GM18507 (cell line): ENCODE data around the gene HK2.
"Not testable (repeated sequence)": the region's sequence is repeated elsewhere in the genome, so short reads cannot be mapped to it uniquely, and the experiment has no call there.

Experiments
- DNase-seq: peaks from one replicate; pipeline ENCODE4 v3.0.0; 2011; ENCODE audit warnings: low read depth; ENCODE audit not compliant: insufficient read length; ENCODE audit errors: extremely low spot score
- FAIRE-seq: peaks from 2 replicates; lab custom pipeline; 2011; peaks lifted over from hg19 to GRCh38; lab: Jason Lieb, UNC

The HK2 gene

DNA sequence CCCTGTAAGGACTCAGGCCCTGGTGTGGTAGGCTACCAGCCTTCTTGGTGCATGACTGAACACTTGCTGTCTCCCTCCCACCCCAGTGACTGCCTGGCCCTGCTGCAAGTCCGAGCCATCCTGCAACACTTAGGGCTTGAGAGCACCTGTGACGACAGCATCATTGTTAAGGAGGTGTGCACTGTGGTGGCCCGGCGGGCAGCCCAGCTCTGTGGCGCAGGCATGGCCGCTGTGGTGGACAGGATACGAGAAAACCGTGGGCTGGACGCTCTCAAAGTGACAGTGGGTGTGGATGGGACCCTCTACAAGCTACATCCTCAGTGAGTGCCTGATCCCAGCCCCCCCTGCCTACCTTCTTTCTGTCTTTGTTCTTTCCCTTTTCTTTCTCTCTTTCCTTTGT, 55.2 kb downstream of the HK2 start:
- DNase-seq (no peak), FAIRE-seq (no peak)

DNA sequence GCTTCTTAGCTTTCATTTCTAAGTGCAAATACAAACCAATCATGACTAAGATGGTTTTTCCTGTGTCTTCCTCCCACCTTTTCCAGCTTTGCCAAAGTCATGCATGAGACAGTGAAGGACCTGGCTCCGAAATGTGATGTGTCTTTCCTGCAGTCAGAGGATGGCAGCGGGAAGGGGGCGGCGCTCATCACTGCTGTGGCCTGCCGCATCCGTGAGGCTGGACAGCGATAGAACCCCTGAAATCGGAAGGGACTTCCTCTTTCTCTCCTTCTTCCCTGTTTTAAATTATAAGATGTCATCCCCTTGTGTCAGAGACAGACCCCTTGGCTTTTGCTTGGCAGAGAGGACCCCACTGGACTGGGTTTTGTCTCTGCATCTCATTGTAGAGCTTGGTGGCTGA, 56.8 kb downstream of the HK2 start:
- FAIRE-seq = no peak
- no peak for DNase-seq

DNA sequence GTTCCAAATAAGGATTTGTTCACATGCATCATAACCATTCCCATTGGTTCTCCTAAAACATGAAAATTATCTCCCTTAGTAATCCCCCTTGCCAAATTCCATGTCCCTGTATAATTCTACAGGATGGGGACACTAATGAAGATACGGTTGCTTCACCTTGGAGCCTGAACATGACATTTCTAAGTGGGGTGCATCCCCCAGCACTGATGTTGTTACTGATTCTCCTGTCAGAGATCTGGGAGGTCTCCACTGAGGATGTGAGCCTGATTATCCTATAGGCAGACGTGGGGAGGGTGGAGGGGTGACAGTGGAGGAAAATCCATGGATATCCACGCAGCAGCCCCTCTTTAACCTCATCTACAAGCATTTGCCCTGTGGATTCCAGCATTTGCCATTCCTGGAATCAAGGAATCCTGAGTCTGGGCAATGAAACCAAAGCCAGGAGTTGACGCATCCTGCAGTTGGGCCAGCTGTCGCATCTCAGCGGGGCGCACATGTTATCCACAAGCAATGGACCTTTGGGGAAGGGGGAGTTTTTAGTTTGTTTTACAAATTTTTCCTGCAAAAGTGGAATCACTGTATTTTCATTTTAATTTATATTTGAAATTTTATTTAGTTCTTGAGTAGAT, 57.3 kb downstream of the HK2 start:
- FAIRE-seq (no peak), DNase-seq (no peak)

DNA sequence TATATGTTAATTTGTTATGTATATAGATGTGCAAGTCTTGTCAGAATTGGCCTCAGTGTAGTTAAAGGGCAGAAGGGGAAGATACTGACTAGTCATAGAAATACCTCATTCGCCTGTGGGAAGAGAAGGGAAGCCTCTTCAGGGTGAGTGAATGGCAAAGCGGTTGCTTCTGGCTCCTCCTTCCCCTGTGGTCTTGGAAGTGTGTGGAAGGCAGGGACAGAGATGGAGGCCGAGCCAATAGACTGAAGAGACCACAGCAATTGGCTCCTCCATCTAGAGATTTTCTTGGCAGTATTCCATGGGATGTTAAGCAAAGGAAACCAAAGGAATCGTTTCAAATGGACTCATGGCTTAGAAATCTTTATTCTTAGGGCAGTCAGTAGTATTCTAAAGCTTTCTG, 57.9 kb downstream of the HK2 start:
- not testable (repeated sequence) for FAIRE-seq, DNase-seq

DNA sequence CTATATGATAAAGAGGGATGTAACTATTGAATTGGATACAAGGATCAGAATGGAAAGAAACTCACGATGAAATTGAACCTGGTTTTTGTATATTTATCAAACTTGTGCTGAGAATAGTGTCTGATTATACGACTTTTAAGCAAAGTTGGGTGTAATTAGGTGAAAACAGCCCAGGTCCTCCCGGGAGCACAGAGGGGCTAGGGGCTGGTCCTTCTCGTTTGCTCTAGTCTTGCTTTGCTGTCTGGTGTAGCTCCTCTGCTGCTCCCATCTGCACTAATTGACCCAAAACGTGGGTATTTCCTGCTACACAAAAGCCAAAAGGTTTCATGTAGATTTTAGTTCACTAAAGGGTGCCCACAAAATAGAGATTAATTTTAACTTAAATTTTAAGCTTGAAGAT, 58.7 kb downstream of the HK2 start:
- DNase-seq = no peak
- no peak for FAIRE-seq

DNA sequence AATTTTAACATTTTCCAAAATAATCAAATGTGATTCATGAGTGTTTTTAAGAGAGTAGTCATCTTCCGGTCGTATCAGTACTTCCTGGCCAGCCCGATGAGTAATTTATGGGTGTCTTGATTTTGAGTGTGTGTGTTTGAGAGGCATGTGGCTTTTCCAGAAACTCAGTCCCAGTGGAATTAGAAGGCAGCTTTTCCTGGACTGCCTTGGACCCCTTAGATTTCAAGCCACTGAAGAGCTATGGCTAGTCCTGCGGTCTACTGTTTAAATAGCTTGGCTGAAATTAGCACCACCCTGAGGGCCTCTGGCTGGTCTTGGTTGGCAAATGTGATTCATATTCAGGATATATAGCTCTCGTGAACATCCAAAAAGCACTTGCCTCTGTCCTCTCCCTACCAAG, 59.4 kb downstream of the HK2 start:
- DNase-seq (no peak), FAIRE-seq (no peak)

DNA sequence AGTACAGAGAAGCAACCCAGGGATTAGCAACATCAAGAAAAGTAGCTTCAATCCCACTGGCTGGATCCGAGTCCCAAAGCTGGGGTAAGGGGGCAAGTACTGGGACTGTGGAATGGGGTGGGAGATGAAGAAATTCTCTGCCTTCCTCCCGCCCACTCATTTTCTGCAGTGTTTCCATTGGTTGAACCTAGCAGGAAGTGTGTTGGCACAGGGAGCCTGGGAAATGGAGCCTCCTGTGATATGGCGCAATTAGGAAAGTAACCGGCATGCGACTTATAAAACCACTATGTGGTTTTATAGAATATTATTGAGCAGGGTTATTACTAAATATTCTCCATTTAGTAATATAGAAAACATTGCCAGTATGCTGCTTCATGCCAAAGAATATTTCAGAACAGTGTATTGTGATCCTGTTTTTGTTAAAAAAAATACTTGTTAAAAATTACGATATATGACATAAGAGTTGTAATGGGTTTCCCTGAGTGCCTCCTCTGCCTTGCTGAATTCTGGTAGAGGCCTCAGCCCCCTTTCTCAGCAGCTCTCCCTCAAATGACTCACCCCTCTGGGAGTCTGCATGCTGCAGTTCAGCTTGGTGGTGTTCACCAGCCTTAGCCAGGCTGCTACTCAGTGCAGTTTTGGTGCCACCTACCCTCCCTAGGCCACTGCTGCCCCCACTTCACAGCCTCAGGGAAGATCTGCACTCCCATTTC, 60.5 kb downstream of the HK2 start:
- no peak for DNase-seq
- no peak for FAIRE-seq

DNA sequence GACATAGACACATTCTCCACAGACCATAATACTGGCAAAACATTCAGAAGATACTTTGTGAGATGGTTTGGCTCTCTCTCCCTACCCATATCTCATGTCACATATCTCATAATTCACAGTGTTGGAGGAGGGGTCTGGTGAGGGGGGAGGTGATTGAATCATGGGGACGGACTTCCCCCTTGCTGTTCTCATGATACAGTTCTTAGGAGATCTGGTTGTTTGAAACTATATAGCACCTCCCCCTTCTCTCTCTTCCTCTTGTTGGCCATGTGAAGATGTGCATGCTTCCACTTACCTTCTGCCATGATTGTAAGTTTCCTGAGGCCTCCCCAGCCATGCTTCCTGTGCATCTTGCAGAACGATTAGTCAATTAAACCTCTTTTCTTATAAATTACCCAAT, 61.1 kb downstream of the HK2 start:
- FAIRE-seq (no peak), DNase-seq (no peak)

DNA sequence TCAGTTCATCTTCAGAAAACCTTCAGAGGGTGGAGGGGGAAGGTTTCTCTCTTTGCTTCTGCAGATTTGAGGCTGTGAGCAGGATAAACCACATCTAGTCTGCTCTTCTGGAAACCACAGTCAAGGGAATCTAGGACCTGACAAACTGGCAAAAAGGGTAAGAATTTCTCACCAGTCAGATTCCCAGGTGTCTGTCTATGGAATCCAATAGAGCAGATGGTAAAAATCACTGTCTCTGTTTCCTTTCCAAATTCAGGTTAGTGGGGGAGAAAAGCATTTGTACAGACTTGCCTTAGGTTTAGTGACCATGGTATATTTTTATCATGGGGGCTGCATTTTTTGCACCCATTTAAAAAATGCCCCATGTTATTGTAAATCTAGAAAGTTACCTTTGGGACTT, 62.3 kb downstream of the HK2 start:
- FAIRE-seq (no peak), DNase-seq (no peak)

DNA sequence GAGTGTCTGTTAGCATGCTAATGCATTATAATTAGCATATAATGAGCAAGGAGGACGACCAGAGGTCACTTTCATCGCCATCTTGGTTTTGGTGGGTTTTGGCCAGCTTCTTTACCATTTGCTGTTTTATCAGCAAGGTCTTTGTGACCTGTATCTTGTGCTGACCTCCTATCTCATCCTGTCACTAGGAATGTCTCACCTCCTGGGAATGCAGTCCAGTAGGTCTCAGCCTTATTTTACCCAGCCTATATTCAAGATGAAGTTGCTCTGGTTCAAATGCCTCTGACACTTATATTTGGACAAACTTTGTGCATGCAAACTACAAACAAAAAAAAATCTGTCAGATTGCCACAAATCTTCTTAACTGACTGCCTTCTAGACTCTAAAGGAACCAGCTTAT, 66.3 kb downstream of the HK2 start:
- FAIRE-seq, DNase-seq: not testable (repeated sequence)

DNA sequence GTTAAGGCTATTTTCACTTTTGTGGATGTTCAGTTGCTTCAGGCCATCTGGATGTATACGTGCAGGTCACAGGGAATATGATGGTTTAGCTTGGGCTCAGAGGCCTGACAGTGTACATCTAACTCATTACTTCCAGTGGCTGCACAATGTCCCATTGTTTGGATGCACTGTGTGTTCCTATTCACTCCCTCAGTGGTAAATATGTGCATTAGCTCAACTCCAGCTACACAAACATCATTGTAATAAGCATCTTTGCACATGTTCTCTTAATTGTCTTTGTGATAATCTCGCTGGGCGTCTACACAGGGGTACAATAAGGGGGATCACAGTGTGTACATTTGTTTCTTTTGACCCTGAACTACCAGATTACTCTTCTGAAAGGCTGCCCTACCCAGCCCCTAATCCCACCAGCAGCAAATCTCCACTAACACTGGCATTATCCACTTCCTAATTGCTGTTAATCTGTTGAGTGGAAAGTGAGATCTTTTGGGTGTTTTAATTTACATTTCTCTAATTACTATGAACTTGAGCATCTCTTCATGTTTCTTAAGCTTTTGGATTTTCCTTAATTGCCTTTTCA, 68.4 kb downstream of the HK2 start:
- no peak for DNase-seq
- FAIRE-seq = no peak

DNA sequence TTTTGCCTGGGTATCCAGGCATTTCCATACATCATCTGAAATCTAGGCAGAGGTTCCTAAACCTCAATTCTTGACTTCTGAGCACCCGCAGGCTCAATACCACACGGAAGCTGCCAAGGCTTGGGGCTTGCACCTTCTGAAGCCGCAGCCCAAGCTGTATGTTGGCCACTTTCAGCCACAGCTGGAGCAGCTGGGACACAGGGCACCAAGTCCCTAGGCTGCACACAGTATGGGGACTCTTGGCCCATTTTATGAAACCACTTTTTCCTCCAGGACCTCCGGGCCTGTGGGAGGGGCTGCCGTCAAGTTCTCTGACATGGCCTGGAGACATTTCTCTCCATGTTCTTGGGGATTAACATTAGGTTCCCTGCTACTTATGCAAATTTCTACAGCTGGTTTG, 72.5 kb downstream of the HK2 start:
- FAIRE-seq (no peak), DNase-seq (no peak)

DNA sequence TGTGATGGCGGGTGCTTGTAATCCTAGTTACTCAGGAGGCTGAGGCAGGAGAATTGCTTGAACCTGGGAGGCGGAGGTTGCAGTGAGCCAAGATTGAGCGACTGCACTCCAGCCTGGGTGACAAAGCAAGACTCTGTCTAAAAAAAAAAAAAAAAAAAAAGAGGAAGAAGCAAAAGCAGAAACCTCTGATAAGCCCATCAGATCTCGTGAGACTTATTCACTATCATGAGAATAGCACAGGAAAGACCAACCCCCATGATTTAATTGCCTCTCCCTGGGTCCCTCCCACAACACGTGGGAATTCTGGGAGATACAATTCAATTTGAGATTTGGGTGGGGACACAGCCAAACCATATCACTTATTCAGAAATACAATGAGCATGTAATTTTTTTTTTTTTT, 73.6 kb downstream of the HK2 start:
- FAIRE-seq, DNase-seq: not testable (repeated sequence)

DNA sequence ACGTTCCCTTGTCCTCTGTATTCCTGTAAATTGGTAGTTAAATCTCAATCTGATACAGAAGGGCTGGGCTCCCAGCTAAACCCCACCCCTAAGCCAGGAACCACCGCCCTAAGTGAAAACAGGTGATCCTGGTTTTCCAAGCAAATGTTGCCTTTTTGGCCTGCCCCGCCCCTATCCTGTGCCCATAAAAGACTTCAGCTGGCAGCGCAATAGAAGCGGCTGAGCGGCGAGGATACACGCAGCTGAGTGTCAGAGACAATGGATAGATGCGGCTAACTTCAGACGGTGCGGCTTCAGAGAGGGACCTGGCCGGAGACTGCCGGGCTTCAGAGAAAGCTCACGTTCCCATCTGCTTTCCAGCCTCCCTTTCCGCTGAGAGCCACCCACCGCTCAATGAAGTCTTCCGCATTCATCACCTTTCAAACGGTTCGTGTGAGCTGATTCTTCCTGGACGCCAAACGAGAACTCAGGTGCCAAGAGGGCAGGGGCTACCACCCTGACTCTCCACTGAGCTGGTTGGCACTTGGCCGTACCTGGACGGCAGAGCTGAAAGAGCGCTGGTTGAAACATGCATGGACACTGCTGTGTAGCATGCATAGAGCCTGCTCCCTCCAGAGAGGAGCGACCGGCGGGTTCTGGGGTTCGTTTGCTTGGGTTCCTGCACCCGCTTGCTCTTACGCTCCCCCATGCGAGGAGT, 75.0 kb downstream of the HK2 start:
- FAIRE-seq = no peak
- no peak for DNase-seq

DNA sequence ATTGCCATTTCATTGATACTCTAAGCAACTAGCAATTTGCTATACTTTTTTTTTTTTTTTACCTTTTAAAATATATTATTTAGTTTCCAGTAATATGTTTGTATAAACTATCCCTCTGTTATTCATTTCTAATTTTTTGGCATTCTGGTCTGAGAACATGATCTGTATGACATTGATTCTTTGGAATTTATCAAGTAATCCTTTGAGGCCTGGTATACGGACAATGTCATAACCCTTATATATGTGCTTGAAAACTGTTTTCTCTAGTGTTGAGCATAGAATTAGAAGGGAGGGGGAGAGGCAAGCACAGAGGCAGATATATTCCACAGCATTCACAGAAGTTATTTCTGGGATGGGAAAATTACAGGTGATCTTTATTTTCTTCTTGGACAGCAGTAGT, 76.3 kb downstream of the HK2 start:
- DNase-seq (no peak), FAIRE-seq (no peak)

DNA sequence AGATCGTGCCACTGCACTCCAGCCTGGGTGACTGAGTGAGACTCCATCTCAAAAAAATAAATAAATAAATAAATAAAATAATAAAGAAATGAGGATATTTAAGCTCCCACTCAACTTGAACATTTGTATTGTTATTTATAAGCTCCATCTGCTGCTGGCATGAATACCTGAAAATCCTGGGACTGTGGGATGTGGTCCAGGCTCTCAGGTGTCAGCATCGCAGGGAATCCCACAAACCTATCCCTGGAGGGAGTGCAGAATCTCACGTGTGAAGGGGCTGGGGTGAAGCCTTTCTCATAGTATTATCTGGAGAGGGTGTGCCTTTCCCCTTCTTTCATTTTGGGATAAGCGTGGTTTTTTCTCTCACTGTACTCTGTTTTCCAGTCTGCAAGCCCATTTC, 77.1 kb downstream of the HK2 start:
- no peak for DNase-seq
- no peak for FAIRE-seq

DNA sequence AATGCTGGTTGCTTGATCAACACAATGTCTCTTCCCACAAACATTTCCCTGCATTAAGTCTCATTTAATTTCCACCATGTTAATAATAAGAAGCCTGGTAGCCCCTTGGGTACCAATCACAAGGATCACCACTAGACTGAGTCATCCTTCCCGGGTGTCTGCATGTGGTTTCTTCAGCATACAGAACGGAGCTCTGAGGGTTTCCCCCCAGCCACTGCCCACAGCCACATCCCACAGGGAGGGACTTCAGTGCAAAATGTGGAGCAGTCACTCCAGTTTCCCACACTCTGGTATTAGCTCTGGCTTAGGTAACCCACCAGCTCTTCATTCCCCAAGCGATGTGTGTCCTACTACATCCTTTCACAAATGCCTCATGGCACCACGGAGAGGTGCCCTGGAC, 81.8 kb downstream of the HK2 start:
- FAIRE-seq (no peak), DNase-seq (no peak)

DNA sequence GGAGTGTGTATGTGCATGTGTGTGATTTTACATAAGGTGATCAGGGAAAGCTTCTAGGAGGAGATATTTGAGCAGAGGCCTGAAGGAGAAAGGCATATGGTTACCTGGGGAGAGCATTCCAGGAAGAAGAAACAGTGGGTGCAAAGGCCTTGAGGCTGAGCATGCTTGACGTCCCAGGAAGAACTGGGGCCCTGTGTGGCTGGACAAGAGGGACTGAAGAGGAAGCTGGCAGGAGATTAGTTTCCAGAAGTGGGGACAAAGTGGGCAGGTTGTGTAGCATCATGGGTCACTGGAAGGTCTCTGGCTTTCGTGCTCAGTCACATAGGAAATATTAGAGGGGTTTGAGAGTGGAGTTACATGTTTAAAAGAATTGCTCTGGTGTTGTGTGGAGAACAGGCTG, 82.5 kb downstream of the HK2 start:
- FAIRE-seq (no peak), DNase-seq (no peak)

DNA sequence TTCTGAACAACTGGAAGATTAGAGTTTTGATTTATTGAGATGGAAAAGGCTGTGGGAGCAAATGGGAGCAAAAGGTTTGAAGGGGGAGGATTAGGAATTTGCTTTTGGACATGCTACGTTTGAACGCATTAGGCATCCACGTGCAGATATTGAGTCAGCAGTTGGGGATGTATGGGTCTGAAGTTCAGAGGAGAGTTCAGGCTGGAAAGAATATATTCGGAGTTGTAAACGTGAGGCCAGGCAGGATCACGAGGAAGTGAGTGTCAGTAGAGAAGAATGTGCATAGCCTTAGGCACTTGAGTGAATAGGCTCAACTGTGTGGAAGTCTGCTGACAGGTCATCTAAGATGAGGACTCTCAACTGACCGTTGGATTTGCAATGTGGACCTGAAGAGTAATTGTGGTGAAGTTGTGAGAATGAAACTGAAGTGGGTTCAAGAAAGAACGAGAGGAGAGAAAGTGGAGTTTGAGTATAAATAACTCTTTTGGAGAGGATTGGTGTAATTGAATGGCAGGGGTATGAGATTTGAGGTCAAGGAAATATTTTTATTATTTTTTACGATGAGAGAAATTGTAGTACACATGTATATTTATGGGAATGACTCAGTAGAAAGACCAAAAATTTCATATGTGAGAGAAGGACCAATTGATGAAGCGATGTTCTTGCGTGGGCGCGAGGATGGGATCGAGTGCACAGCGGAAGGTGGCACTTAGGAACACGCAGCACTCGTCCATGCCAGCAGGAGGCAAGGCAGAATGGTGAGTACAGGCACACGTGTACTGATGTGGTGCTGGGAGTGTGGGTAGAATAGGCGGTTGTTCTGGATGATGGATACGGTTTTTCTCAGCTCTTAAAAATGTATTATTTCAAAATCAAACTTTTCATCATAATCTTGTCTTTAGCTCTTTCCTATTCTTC, 84.0 kb downstream of the HK2 start:
- DNase-seq (no peak), FAIRE-seq (no peak)

DNA sequence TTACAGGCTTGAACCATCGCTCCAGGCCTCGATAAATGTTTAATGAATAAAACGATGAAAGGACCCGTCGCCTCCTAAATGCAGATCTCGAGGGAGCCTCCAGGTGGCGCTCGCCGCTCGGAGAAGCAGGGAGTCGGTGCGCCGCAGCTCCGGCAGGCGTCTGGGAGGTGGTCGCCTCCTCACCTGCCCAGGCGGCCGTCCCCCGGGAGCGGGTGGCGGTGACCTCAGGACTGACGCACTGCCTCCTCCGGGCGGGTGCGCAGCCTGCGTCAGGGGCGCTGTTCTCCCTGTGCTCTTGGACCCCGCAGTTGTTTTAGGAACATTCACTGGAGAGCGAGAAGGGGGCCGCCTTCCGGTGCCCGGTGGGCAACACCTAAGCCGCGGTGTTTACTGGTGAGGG, 85.9 kb downstream of the HK2 start:
- FAIRE-seq = no peak

More for the DNA sequence above, 85.9 kb downstream of the HK2 start:
- DNase-seq = peak; percentile 64
